SKM-1 treated with dmso at 0.1 percent for 144 hours (cell line): Measurements from ENCODE around the gene NCCRP1.

Source experiments
- DNase-seq: peaks from one replicate; lab custom pipeline; 2025; ENCODE audit not compliant: unreplicated experiment; lab: John Stamatoyannopoulos, UW

NCCRP1 gene

GRCh38 chr19:39196860-39197562, at the start of gene NCCRP1:
NCCRP1 (plus strand) TSS chr19:39196964; CDS start chr19:39196983, 19 bp downstream.
- no peak for DNase-seq

- no peak for DNase-seq
These were observed 49.3 kb upstream of the NCCRP1 start for GRCh38 chr19:39147480-39147879.

GRCh38 chr19:39148939-39149529, 47.7 kb upstream of the NCCRP1 start:
- DNase-seq, result no peak

GRCh38 chr19:39150235-39150634, 46.5 kb upstream of the NCCRP1 start:
- no peak for DNase-seq

GRCh38 chr19:39150807-39151600, 45.8 kb upstream of the NCCRP1 start:
- DNase-seq, result no peak

- DNase-seq, result no peak
These were observed 44.7 kb upstream of the NCCRP1 start for GRCh38 chr19:39152066-39152465.

- DNase-seq, result no peak
These were observed 42.6 kb upstream of the NCCRP1 start for GRCh38 chr19:39154100-39154628.

- DNase-seq, result no peak
These were observed 42.1 kb upstream of the NCCRP1 start for GRCh38 chr19:39154629-39155100.

- no peak for DNase-seq
These were observed 41.6 kb upstream of the NCCRP1 start for GRCh38 chr19:39155114-39155700.

GRCh38 chr19:39155741-39156140, 41.0 kb upstream of the NCCRP1 start:
- no peak for DNase-seq

- no peak for DNase-seq
These were observed 40.2 kb upstream of the NCCRP1 start for GRCh38 chr19:39156326-39157230.

- no peak for DNase-seq
These were observed 39.3 kb upstream of the NCCRP1 start for GRCh38 chr19:39157275-39157996.

GRCh38 chr19:39157997-39158389, 38.8 kb upstream of the NCCRP1 start:
- DNase-seq, result no peak

- no peak for DNase-seq
These were observed 38.0 kb upstream of the NCCRP1 start for GRCh38 chr19:39158646-39159260.

- DNase-seq, result no peak
These were observed 36.3 kb upstream of the NCCRP1 start for GRCh38 chr19:39160523-39160861.

GRCh38 chr19:39160889-39161672, 35.7 kb upstream of the NCCRP1 start:
- DNase-seq, result no peak

GRCh38 chr19:39162441-39163043, 34.2 kb upstream of the NCCRP1 start:
- DNase-seq, result no peak

- DNase-seq, result no peak
These were observed 33.1 kb upstream of the NCCRP1 start for GRCh38 chr19:39163621-39164020.
